SK-MEL-5 (cell line): ENCODE data around the gene RGS6. TPM values are rescaled to one million over a fixed set of nuclear protein-coding genes. Genes with fewer than 3 reads are reported as not detected.

Source experiments
- DNase-seq: peaks from one replicate; pipeline ENCODE4 v3.0.0-alpha.2; 2016; ENCODE audit warnings: low read depth, low spot score
- in situ Hi-C: cut with HindIII; loops from 2 replicates; pipeline ENCODE4 v1.10.0; 2016; ENCODE audit warnings: low sequenced_read_pairs, high pct_unique_total_duplicates, low pct_unique_long_range_greater_than_20kb
- total RNA-seq: library from RNA; depleted of rRNA; stranded (reverse); fragments of >200 nt; shearing (Covaris generic); gene quantifications from 2 replicates; pipeline ENCODE4 v1.2.3, GENCODE V29; 2014

Gene RGS6
- total RNA-seq, 1 experiment from 2014 or later: not detected

GRCh38 chr14:72598306-72598705 is 666.1 kb downstream of the RGS6 start:
- in situ Hi-C loops: no loop called here
- no peak for DNase-seq

- DNase-seq: no peak
- in situ Hi-C loops: no loop called here
These were observed 667.6 kb downstream of the RGS6 start for GRCh38 chr14:72599579-72600470.

- in situ Hi-C loops: no loop called here
- no peak for DNase-seq
These were observed 668.5 kb downstream of the RGS6 start for GRCh38 chr14:72600551-72601330.

- DNase-seq: no peak
- in situ Hi-C loops: no loop called here
These were observed 671.4 kb downstream of the RGS6 start for GRCh38 chr14:72603639-72604038.

GRCh38 chr14:72604133-72604532 is 671.9 kb downstream of the RGS6 start:
- no peak for DNase-seq
- in situ Hi-C loops: no loop called here

- in situ Hi-C loops: no loop called here
- DNase-seq: no peak
These were observed 673.1 kb downstream of the RGS6 start for GRCh38 chr14:72605096-72605920.

GRCh38 chr14:72605921-72606220 is 673.6 kb downstream of the RGS6 start:
- no peak for DNase-seq
- in situ Hi-C loops: no loop called here

- no peak for DNase-seq
- in situ Hi-C loops: no loop called here
These were observed 674.6 kb downstream of the RGS6 start for GRCh38 chr14:72606879-72607278.

- in situ Hi-C loops: no loop called here
- DNase-seq: no peak
These were observed 675.3 kb downstream of the RGS6 start for GRCh38 chr14:72607386-72608130.

GRCh38 chr14:72608391-72609204 is 676.4 kb downstream of the RGS6 start:
- in situ Hi-C loops: no loop called here
- DNase-seq: no peak

GRCh38 chr14:72609205-72609916 is 677.1 kb downstream of the RGS6 start:
- in situ Hi-C loops: no loop called here
- no peak for DNase-seq

GRCh38 chr14:72610096-72610830 is 678.0 kb downstream of the RGS6 start:
- in situ Hi-C loops: no loop called here
- DNase-seq: no peak

GRCh38 chr14:72610831-72611200 is 678.6 kb downstream of the RGS6 start:
- DNase-seq: no peak
- in situ Hi-C loops: no loop called here

GRCh38 chr14:72611506-72611905 is 679.3 kb downstream of the RGS6 start:
- in situ Hi-C loops: no loop called here
- DNase-seq: no peak

GRCh38 chr14:72612041-72612440 is 679.8 kb downstream of the RGS6 start:
- no peak for DNase-seq
- in situ Hi-C loops: no loop called here
